Endothelial cell of umbilical vein (primary cell): ENCODE results near the gene GGNBP2. TPM values are rescaled to one million over a fixed set of nuclear protein-coding genes. Genes with fewer than 3 reads are reported as not detected.

Source experiments
- BruUV-seq: library from RNA; stranded (reverse); fragments of 400-500 nt; replicated peaks from 2 replicates; lab custom pipeline; 2021; lab: Mats Ljungman, UMichigan
- CTCF ChIA-PET: fragments of 300-600, 350-600 bp; sonication (Branson Sonifier 250); formaldehyde crosslinking; loops from one replicate; lab custom pipeline; 2021; ENCODE audit warnings: antibody characterized with exemption, inconsistent platforms; lab: Charles Lee
- POLR2A ChIA-PET: fragments of 300-600, 350-600 bp; sonication (Branson Sonifier 250); formaldehyde crosslinking; loops from one replicate; lab custom pipeline; 2021; ENCODE audit warnings: antibody characterized with exemption, inconsistent platforms; lab: Charles Lee
- DNase-seq: peaks from one replicate; pipeline ENCODE4 v3.0.0-alpha.2; 2011; ENCODE audit warnings: low read depth, low spot score
- FAIRE-seq: peaks from 2 replicates; lab custom pipeline; 2011; peaks lifted over from hg19 to GRCh38; lab: Jason Lieb, UNC
- H2AFZ ChIP-seq: 2 replicates; pipeline ENCODE4 v1.6.0; 2012; ENCODE audit warnings: low read depth, low read length, control low read depth, inconsistent platforms
- H3K27ac ChIP-seq: 2 replicates; pipeline ENCODE4 v1.5.1; 2011; ENCODE audit warnings: low read depth, mild to moderate bottlenecking, control low read depth, low read length, moderate library complexity; ENCODE audit not compliant: insufficient read depth
- H3K27me3 ChIP-seq, 2 experiments: 2 replicates each; pipeline versions ENCODE4 v1.6.0 to v1.6.1; 2011; ENCODE audit warnings: low read length in 2 of 2, mixed read lengths in 1 of 2; ENCODE audit not compliant: control insufficient read depth in 2 of 2, insufficient read depth in 2 of 2
- H3K36me3 ChIP-seq, 2 experiments: 2 replicates in 1 of 2; 3 replicates in 1 of 2; pipeline ENCODE4 v1.5.1; 2011; ENCODE audit warnings: low read length in 2 of 2, mild to moderate bottlenecking in 1 of 2, moderate library complexity in 1 of 2; ENCODE audit not compliant: control insufficient read depth in 2 of 2, insufficient read depth in 2 of 2; ENCODE audit errors: extremely low read depth in 1 of 2
- H3K4me1 ChIP-seq: 3 replicates; pipeline ENCODE4 v1.5.1; 2011; ENCODE audit warnings: mild to moderate bottlenecking, low read length; ENCODE audit not compliant: control insufficient read depth, insufficient read depth; ENCODE audit errors: extremely low read depth
- H3K4me2 ChIP-seq: 2 replicates; pipeline ENCODE4 v1.6.1; 2011; ENCODE audit warnings: low read length, control low read depth, mixed read lengths; ENCODE audit not compliant: insufficient read depth
- H3K4me3 ChIP-seq, 3 experiments: fragments of 200-600 bp in 1 of 3; sonication (generic), shearing (Covaris generic) in 1 of 3; replicated peaks in 1 of 3; 2 replicates each; pipeline ENCODE4 v1.5.1; 2011 to 2016; ENCODE audit warnings: control low read depth in 3 of 3, low read length in 3 of 3, mild to moderate bottlenecking in 2 of 3, inconsistent platforms in 1 of 3, low read depth in 1 of 3, moderate library complexity in 1 of 3; ENCODE audit not compliant: insufficient read depth in 1 of 3
- H3K79me2 ChIP-seq: 2 replicates; pipeline ENCODE4 v1.6.0; 2012; ENCODE audit warnings: low read length, inconsistent platforms; ENCODE audit not compliant: control insufficient read depth, insufficient read depth
- H3K9ac ChIP-seq: replicated peaks from 2 replicates; pipeline ENCODE3; 2011; ENCODE audit warnings: low read length, control low read depth; ENCODE audit not compliant: insufficient read depth; ENCODE audit errors: extremely low read depth
- H3K9me1 ChIP-seq: replicated peaks from 3 replicates; pipeline ENCODE4 v1.6.0; 2011; ENCODE audit warnings: mild to moderate bottlenecking, low read length; ENCODE audit not compliant: control insufficient read depth, insufficient read depth; ENCODE audit errors: extremely low read depth
- H3K9me3 ChIP-seq: replicated peaks from 2 replicates; pipeline ENCODE4 v1.5.1; 2012; ENCODE audit warnings: low read length, inconsistent platforms; ENCODE audit not compliant: control insufficient read depth, insufficient read depth
- H4K20me1 ChIP-seq: replicated peaks from 2 replicates; pipeline ENCODE3; 2011; ENCODE audit warnings: mild to moderate bottlenecking, low read length; ENCODE audit not compliant: control insufficient read depth, insufficient read depth; ENCODE audit errors: extremely low read depth
- EZH2 ChIP-seq: IDR thresholded peaks from 2 replicates; pipeline ENCODE4 v1.6.1; 2012; ENCODE audit warnings: borderline replicate concordance, low read depth, mild to moderate bottlenecking, moderate library complexity, low read length, inconsistent platforms; ENCODE audit not compliant: severe bottlenecking
- FOS ChIP-seq: IDR thresholded peaks from 2 replicates; pipeline ENCODE4 v1.6.1; 2011; ENCODE audit warnings: mild to moderate bottlenecking, low read length, moderate library complexity, borderline replicate concordance; ENCODE audit not compliant: insufficient read depth
- GATA2 ChIP-seq: IDR thresholded peaks from 2 replicates; pipeline ENCODE4 v1.7.0; 2011; ENCODE audit warnings: low read depth, mild to moderate bottlenecking, moderate library complexity, mixed read lengths, low read length; ENCODE audit not compliant: insufficient read length, insufficient read depth
- JUN ChIP-seq: IDR thresholded peaks from 2 replicates; pipeline ENCODE4 v1.6.1; 2011; ENCODE audit warnings: borderline replicate concordance, low read depth; ENCODE audit not compliant: insufficient read length, insufficient read depth
- MYC ChIP-seq: IDR thresholded peaks from one replicate; pipeline ENCODE4 v1.6.1; 2011; ENCODE audit warnings: mild to moderate bottlenecking, low read depth, low read length
- POLR2A ChIP-seq: IDR thresholded peaks from 2 replicates; pipeline ENCODE4 v1.6.1; 2012; ENCODE audit warnings: low read depth, mild to moderate bottlenecking, control low read depth, low read length
- POLR2AphosphoS5 ChIP-seq: IDR thresholded peaks from 2 replicates; pipeline ENCODE4 v1.6.1; 2012; ENCODE audit warnings: low read depth, mild to moderate bottlenecking, control low read depth, low read length, moderate library complexity; ENCODE audit not compliant: insufficient read depth
- dilution Hi-C: fragments of 300-500 bp; cut with MboI; formaldehyde crosslinking; loops from one replicate; pipeline ENCODE4 v1.15.0; 2019; ENCODE audit warnings: low sequenced_read_pairs; ENCODE audit not compliant: extremely low pct_ligation_motif_present
- intact Hi-C: fragments of 100-400 bp; cut with micrococcal nuclease; formaldehyde crosslinking; loops from one replicate; pipeline ENCODE4 v1.10.0; 2022
- polyA plus RNA-seq, 4 experiments: library from polyadenylated mRNA; depleted of rRNA in 3 of 4; stranded (reverse) in 3 of 4; unstranded in 1 of 4; fragments of >200 nt; gene quantifications; 2 replicates each; pipeline versions ENCODE4 v1.2.1 to v1.2.3, GENCODE V29; 2011 to 2012; ENCODE audit warnings: missing spikeins in 1 of 4
- total RNA-seq: library from RNA; stranded (reverse); gene quantifications from 2 replicates; pipeline ENCODE4 v1.2.3, GENCODE V29; 2021
- TF ChIP-seq, protein P1 (sequence below), 2 donors: IDR thresholded peaks; 1 replicate in 1 of 2; 2 replicates in 1 of 2; pipeline ENCODE4 v1.5.1; 2011; ENCODE audit warnings: low read length in 2 of 2, mild to moderate bottlenecking in 2 of 2, moderate library complexity in 2 of 2, control low read depth in 1 of 2, inconsistent platforms in 1 of 2, low read depth in 1 of 2; ENCODE audit not compliant: insufficient read depth in 1 of 2; ENCODE audit errors: extremely low read depth in 1 of 2
- TF ChIP-seq, protein P2 (sequence below): IDR thresholded peaks from 2 replicates; pipeline ENCODE4 v1.6.1; 2011; ENCODE audit not compliant: insufficient read depth, insufficient read length

The GGNBP2 gene
- total and polyA plus RNA-seq, 2 donors (not counting 3 experiments of a cell fraction or from before 2014, with no cell fraction given): 52.6 to 77.6 TPM

DNA sequence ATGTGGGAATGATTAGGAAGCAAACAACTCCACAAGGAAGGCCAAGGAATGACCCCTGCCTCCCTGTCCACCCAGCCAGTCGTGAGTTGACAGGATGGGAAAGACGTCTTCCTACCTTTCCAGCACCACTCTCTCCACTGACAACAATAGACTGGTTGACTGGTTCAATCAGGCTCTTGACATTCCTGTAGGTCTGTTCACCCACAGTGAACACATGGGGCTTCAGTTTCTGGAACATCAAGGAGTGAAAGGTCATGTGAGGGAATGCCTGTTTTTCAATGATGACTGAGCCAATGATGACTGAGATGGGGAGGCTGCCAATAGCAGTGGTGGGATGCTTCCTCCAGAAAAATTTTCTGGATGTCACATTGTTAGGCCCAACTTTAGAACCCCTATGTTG lies 19.6 kb upstream of the GGNBP2 start:
- ChIA-PET CTCF (no interaction called here), POLR2A (no interaction called here)
- FAIRE-seq (no peak), DNase-seq (no peak)
- Histone ChIP-seq H3K79me2 (peaks cover 7% of the 10 kb centered on the region), H3K4me2 (no peak overlapping the region), H3K27ac (no peak overlapping the region), H3K36me3 (peaks cover 25 to 26% of the 10 kb centered on the region in 2 experiments), H3K9ac (no peak overlapping the region), H3K4me3 (no peak overlapping the region), H3K27me3 (no peaks in the 10 kb centered on the region), H4K20me1 (no peaks in the 10 kb centered on the region), H3K4me1 (peaks cover 14% of the 10 kb centered on the region), H2AFZ (no peak overlapping the region), H3K9me1 (no peaks in the 10 kb centered on the region), H3K9me3 (no peaks in the 10 kb centered on the region)
- dilution Hi-C loops: no loop called here
- intact Hi-C loops: no loop called here
- TF ChIP-seq MYC: no peak
- no peak for TF ChIP-seq EZH2
- TF ChIP-seq, protein P1, sequence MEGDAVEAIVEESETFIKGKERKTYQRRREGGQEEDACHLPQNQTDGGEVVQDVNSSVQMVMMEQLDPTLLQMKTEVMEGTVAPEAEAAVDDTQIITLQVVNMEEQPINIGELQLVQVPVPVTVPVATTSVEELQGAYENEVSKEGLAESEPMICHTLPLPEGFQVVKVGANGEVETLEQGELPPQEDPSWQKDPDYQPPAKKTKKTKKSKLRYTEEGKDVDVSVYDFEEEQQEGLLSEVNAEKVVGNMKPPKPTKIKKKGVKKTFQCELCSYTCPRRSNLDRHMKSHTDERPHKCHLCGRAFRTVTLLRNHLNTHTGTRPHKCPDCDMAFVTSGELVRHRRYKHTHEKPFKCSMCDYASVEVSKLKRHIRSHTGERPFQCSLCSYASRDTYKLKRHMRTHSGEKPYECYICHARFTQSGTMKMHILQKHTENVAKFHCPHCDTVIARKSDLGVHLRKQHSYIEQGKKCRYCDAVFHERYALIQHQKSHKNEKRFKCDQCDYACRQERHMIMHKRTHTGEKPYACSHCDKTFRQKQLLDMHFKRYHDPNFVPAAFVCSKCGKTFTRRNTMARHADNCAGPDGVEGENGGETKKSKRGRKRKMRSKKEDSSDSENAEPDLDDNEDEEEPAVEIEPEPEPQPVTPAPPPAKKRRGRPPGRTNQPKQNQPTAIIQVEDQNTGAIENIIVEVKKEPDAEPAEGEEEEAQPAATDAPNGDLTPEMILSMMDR (IDR thresholded peaks at IDR 0.05; ENCODE audit: extremely low read depth in 1 of 2, insufficient read depth in 1 of 2, low read depth in 1 of 2, low read length in 2 of 2): no peak
- no peak for TF ChIP-seq POLR2AphosphoS5
- TF ChIP-seq FOS: no peak
- no peak for TF ChIP-seq POLR2A
- TF ChIP-seq GATA2: no peak
- TF ChIP-seq JUN: no peak
- TF ChIP-seq, protein P2, sequence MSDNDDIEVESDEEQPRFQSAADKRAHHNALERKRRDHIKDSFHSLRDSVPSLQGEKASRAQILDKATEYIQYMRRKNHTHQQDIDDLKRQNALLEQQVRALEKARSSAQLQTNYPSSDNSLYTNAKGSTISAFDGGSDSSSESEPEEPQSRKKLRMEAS: no peak
- BruUV-seq: no TSS peak
